Panc1 (cell line): ENCODE measurements around the gene TSSK3. TPM values are rescaled to one million over a fixed set of nuclear protein-coding genes. Genes with fewer than 3 reads are reported as not detected.

Experiments used
- ATAC-seq: fragments of 200-7000 bp; cut with Tn5 transposase; 2 replicates; pipeline ENCODE4 v1.9.1; 2020; ENCODE audit warnings: mild to moderate bottlenecking, moderate library complexity
- BruUV-seq: library from RNA; stranded (reverse); fragments of 400-500 nt; replicated peaks from 2 replicates; lab custom pipeline; 2021; lab: Mats Ljungman, UMichigan
- CTCF ChIA-PET: fragments of 300-600 bp; sonication (Branson Sonifier 250); formaldehyde crosslinking; loops from one replicate; lab custom pipeline; 2022; ENCODE audit warnings: antibody characterized with exemption; lab: Charles Lee
- POLR2A ChIA-PET: fragments of 300-600 bp; sonication (Branson Sonifier 250); formaldehyde crosslinking; loops from one replicate; lab custom pipeline; 2022; ENCODE audit warnings: antibody characterized with exemption; lab: Charles Lee
- DNase-seq: peaks from one replicate; pipeline ENCODE4 v3.0.0-alpha.2; 2010; ENCODE audit warnings: low read depth, low spot score
- H3K27ac ChIP-seq: 2 replicates; pipeline ENCODE4 v1.5.1; 2011; ENCODE audit warnings: mild to moderate bottlenecking, low read length, inconsistent platforms
- H3K27me3 ChIP-seq: fragments of 200-500 bp; sonication (Bioruptor generic); 2 replicates; pipeline ENCODE4 v1.6.0; 2014; ENCODE audit warnings: low read length, inconsistent platforms; ENCODE audit not compliant: control insufficient read depth, insufficient read depth
- H3K36me3 ChIP-seq: fragments of 200-500 bp; sonication (Bioruptor generic); 2 replicates; pipeline ENCODE4 v1.5.1; 2014; ENCODE audit warnings: inconsistent platforms, mild to moderate bottlenecking, low read length, moderate library complexity; ENCODE audit not compliant: control insufficient read depth, insufficient read depth
- H3K4me1 ChIP-seq: 2 replicates; pipeline ENCODE4 v1.5.1; 2011; ENCODE audit warnings: inconsistent platforms, mild to moderate bottlenecking, low read length, moderate library complexity; ENCODE audit not compliant: control insufficient read depth, insufficient read depth
- H3K4me3 ChIP-seq, 2 experiments: 2 replicates each; pipeline ENCODE4 v1.5.1; 2011 to 2012; ENCODE audit warnings: low read depth in 2 of 2, low read length in 2 of 2, mild to moderate bottlenecking in 2 of 2, inconsistent platforms in 1 of 2, moderate library complexity in 1 of 2
- H3K9me3 ChIP-seq: fragments of 200-500 bp; sonication (Bioruptor generic); 2 replicates; pipeline ENCODE4 v1.5.1; 2014; ENCODE audit warnings: low read depth, mild to moderate bottlenecking, inconsistent platforms, low read length, moderate library complexity; ENCODE audit not compliant: control insufficient read depth, insufficient read depth
- POLR2AphosphoS5 ChIP-seq: IDR thresholded peaks from 2 replicates; pipeline ENCODE4 v1.6.1; 2012; ENCODE audit warnings: mild to moderate bottlenecking, low read depth, low read length, moderate library complexity
- SIN3A ChIP-seq: IDR thresholded peaks from 2 replicates; pipeline ENCODE4 v1.6.1; 2012; ENCODE audit warnings: low read depth, mild to moderate bottlenecking, low read length, moderate library complexity, borderline replicate concordance; ENCODE audit not compliant: insufficient read depth
- TCF7L2 ChIP-seq: IDR thresholded peaks from 2 replicates; pipeline ENCODE4 v1.6.1; 2011; ENCODE audit warnings: mild to moderate bottlenecking, low read depth, low read length, inconsistent platforms
- in situ Hi-C: cut with HindIII; loops from 2 replicates; pipeline ENCODE4 v1.10.0; 2016; ENCODE audit warnings: low sequenced_read_pairs, low pct_unique_long_range_greater_than_20kb
- intact Hi-C: fragments of 100-400 bp; cut with micrococcal nuclease; formaldehyde crosslinking; loops from one replicate; pipeline ENCODE4 v1.10.0; 2022; ENCODE audit not compliant: unreplicated experiment
- total RNA-seq: library from RNA; stranded (reverse); gene quantifications from one replicate; pipeline ENCODE4 v1.2.1, GENCODE V29; 2021; ENCODE audit not compliant: unreplicated experiment
- TF ChIP-seq, protein P1 (sequence below): fragments of 450-650 bp; IDR thresholded peaks from 2 replicates; pipeline ENCODE4 v1.5.1; 2017; ENCODE audit warnings: mild to moderate bottlenecking
- TF ChIP-seq, protein P2 (sequence below), 2 experiments: IDR thresholded peaks; 2 replicates each; pipeline ENCODE4 v1.6.1; 2011 to 2012; ENCODE audit warnings: low read depth in 2 of 2, control low read depth in 1 of 2, low read length in 1 of 2, mild to moderate bottlenecking in 1 of 2, moderate library complexity in 1 of 2; ENCODE audit not compliant: insufficient read depth in 1 of 2

The TSSK3 gene
- total RNA-seq, 1 experiment from 2014 or later = 3.6 TPM

DNA sequence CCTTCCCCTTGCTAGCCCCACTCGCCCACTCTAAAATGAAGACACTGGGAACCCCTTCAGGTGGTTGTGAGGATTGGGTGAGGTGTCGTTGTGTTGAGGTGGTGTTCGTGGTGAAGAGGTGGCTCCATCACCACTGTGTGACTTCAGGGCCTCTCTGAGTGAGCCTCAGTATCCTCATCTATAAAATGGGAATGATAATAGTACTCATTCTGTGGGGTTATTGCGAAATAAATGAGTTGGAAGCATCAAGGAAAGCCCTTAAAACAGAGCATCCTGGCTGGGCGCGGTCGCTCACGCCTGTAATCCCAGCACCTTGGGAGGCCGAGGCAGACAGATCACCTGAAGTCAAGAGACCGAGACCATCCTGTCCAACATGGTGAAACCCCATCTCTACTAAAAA is 19.6 kb upstream of the TSSK3 start:
- Histone ChIP-seq H3K4me1 (peaks cover 12% of the 10 kb centered on the region), H3K27me3 (no peaks in the 10 kb centered on the region), H3K9me3 (no peaks in the 10 kb centered on the region), H3K4me3 (no peak overlapping the region), H3K36me3 (no peaks in the 10 kb centered on the region), H3K27ac (no peak overlapping the region)
- intact Hi-C loops (no loop called here), in situ Hi-C loops (no loop called here)
- TF ChIP-seq SIN3A (no peak), TCF7L2 (no peak), POLR2AphosphoS5 (no peak)
- TF ChIP-seq, protein P1, sequence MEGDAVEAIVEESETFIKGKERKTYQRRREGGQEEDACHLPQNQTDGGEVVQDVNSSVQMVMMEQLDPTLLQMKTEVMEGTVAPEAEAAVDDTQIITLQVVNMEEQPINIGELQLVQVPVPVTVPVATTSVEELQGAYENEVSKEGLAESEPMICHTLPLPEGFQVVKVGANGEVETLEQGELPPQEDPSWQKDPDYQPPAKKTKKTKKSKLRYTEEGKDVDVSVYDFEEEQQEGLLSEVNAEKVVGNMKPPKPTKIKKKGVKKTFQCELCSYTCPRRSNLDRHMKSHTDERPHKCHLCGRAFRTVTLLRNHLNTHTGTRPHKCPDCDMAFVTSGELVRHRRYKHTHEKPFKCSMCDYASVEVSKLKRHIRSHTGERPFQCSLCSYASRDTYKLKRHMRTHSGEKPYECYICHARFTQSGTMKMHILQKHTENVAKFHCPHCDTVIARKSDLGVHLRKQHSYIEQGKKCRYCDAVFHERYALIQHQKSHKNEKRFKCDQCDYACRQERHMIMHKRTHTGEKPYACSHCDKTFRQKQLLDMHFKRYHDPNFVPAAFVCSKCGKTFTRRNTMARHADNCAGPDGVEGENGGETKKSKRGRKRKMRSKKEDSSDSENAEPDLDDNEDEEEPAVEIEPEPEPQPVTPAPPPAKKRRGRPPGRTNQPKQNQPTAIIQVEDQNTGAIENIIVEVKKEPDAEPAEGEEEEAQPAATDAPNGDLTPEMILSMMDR = no peak
- TF ChIP-seq, protein P2, sequence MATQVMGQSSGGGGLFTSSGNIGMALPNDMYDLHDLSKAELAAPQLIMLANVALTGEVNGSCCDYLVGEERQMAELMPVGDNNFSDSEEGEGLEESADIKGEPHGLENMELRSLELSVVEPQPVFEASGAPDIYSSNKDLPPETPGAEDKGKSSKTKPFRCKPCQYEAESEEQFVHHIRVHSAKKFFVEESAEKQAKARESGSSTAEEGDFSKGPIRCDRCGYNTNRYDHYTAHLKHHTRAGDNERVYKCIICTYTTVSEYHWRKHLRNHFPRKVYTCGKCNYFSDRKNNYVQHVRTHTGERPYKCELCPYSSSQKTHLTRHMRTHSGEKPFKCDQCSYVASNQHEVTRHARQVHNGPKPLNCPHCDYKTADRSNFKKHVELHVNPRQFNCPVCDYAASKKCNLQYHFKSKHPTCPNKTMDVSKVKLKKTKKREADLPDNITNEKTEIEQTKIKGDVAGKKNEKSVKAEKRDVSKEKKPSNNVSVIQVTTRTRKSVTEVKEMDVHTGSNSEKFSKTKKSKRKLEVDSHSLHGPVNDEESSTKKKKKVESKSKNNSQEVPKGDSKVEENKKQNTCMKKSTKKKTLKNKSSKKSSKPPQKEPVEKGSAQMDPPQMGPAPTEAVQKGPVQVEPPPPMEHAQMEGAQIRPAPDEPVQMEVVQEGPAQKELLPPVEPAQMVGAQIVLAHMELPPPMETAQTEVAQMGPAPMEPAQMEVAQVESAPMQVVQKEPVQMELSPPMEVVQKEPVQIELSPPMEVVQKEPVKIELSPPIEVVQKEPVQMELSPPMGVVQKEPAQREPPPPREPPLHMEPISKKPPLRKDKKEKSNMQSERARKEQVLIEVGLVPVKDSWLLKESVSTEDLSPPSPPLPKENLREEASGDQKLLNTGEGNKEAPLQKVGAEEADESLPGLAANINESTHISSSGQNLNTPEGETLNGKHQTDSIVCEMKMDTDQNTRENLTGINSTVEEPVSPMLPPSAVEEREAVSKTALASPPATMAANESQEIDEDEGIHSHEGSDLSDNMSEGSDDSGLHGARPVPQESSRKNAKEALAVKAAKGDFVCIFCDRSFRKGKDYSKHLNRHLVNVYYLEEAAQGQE (IDR thresholded peaks at IDR 0.05; ENCODE audit: insufficient read depth in 1 of 2, low read depth in 2 of 2, low read length in 1 of 2) = no peak
- no peak for ATAC-seq
- POLR2A ChIA-PET = no interaction called here
- no TSS peak for BruUV-seq
- DNase-seq = no peak
- CTCF ChIA-PET = no interaction called here

DNA sequence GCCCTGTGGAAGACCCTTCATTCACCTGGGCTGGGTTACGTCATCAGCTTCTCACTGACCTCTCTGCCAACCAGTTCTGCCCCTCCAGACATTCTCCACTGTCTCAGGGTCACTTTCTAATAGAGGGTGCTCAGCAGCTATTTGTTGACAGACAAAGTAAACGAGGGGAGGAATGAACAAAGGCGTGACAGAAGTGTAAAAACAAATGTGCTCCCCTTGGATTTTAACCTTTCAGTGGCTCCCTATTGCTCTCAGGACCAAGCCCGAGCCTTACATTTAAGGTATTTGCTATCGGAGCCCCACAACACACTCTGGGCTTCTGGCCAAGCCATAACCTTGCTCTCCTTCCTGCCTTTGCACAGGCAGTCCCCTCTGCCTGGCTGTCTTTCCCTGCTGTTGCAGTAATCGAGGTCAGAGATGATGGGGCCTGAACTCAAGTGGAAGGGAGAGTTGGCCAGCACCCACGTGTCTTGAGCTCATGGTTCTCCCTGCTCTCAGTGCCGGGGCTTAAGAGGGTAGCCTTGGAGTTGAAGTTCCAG is 17.0 kb upstream of the TSSK3 start:
- CTCF ChIA-PET = interaction anchor here (1.0 kb wide), 1 partner anchor 29 kb away, joined by 3 read pairs; no protein-coding TSS in a partner anchor
- no peak for DNase-seq

GRCh38 chr1:32346532-32347157 is 15.7 kb upstream of the TSSK3 start:
- no peaks in the 10 kb centered on the region for H3K9me3 ChIP-seq
- CTCF ChIA-PET = no interaction called here
- H3K36me3 ChIP-seq = no peaks in the 10 kb centered on the region
- POLR2A ChIA-PET = interaction anchor here (0.8 kb wide), 1 partner anchor 10 kb away, joined by 4 read pairs; the partner anchor contains the start of gene MARCKSL1
- no peak overlapping the region for H3K4me3 ChIP-seq
- no peak overlapping the region for H3K27ac ChIP-seq
- in situ Hi-C loops (no loop called here), intact Hi-C loops (no loop called here)
- BruUV-seq = no TSS peak
- TF ChIP-seq SIN3A (no peak), TCF7L2 (no peak), POLR2AphosphoS5 (no peak)
- TF ChIP-seq, protein P1 = no peak
- TF ChIP-seq, protein P2 (IDR thresholded peaks at IDR 0.05; ENCODE audit: insufficient read depth in 1 of 2, low read depth in 2 of 2, low read length in 1 of 2) = no peak
- H3K4me1 ChIP-seq = 0 out of 2 replicates have a peak, but pooled peaks cover 2% of the 10 kb centered on the region
- DNase-seq (no peak), ATAC-seq (no peak)
- H3K27me3 ChIP-seq = no peaks in the 10 kb centered on the region

More for the DNA sequence above, 17.0 kb upstream of the TSSK3 start:
- POLR2A ChIA-PET = no interaction called here
- H3K27me3 ChIP-seq = no peaks in the 10 kb centered on the region
- no peak for ATAC-seq
- no TSS peak for BruUV-seq
- H3K4me1 ChIP-seq = no peaks in the 10 kb centered on the region
- no peak overlapping the region for H3K27ac ChIP-seq
- intact Hi-C loops = no loop called here
- no peak for TF ChIP-seq SIN3A
- no peaks in the 10 kb centered on the region for H3K36me3 ChIP-seq
- H3K4me3 ChIP-seq = no peak overlapping the region
- in situ Hi-C loops = no loop called here
- H3K9me3 ChIP-seq = no peaks in the 10 kb centered on the region
